HepG2 (cell line): ENCODE measurements around the gene MXD3. TPM values are rescaled to one million over a fixed set of nuclear protein-coding genes. Genes with fewer than 3 reads are reported as not detected.

ENCODE experiments used
- BCL6 ChIP-seq: IDR thresholded peaks from 2 replicates; pipeline ENCODE4 v1.6.1; 2016; ENCODE audit warnings: missing genetic modification reagents, missing compliant biosample characterization
- CHD2 ChIP-seq: IDR thresholded peaks from 2 replicates; pipeline ENCODE4 v1.6.1; 2011; ENCODE audit warnings: low read depth, low read length, improper control_type of control experiment
- HHEX ChIP-seq: IDR thresholded peaks from 2 replicates; pipeline ENCODE4 v1.6.1; 2016; ENCODE audit warnings: control low read depth
- HNRNPH1 ChIP-seq: fragments of 200-400 bp; formaldehyde crosslinking; optimal IDR thresholded peaks from 2 replicates; pipeline ENCODE3; 2017; ENCODE audit warnings: mild to moderate bottlenecking, low read depth, low read length
- IRF2 ChIP-seq: IDR thresholded peaks from 2 replicates; pipeline ENCODE4 v1.6.1; 2018; ENCODE audit warnings: missing genetic modification reagents, missing compliant biosample characterization
- KMT2B ChIP-seq: IDR thresholded peaks from 2 replicates; pipeline ENCODE4 v1.6.1; 2016; ENCODE audit warnings: missing genetic modification reagents, missing compliant biosample characterization
- NAIF1 ChIP-seq: sonication (generic); formaldehyde crosslinking; IDR thresholded peaks from 2 replicates; pipeline ENCODE4 v1.5.0; 2020; ENCODE audit warnings: mild to moderate bottlenecking, missing genetic modification reagents, borderline replicate concordance
- NFIB ChIP-seq: sonication (generic); formaldehyde crosslinking; IDR thresholded peaks from 2 replicates; pipeline ENCODE4 v1.9.0; 2021; ENCODE audit warnings: missing genetic modification reagents, mild to moderate bottlenecking, borderline replicate concordance
- NFKBIZ ChIP-seq: IDR thresholded peaks from 2 replicates; pipeline ENCODE4 v1.6.1; 2018; ENCODE audit warnings: missing genetic modification reagents, missing compliant biosample characterization
- PAWR ChIP-seq: sonication (generic); formaldehyde crosslinking; IDR thresholded peaks from 2 replicates; pipeline ENCODE4 v1.4.0; 2020; ENCODE audit warnings: missing genetic modification reagents, mild to moderate bottlenecking, borderline replicate concordance
- REXO4 ChIP-seq: sonication (generic); formaldehyde crosslinking; IDR thresholded peaks from 2 replicates; pipeline ENCODE4 v1.8.0; 2022; ENCODE audit warnings: missing genetic modification reagents, mild to moderate bottlenecking, borderline replicate concordance
- RFXAP ChIP-seq: sonication (generic); formaldehyde crosslinking; IDR thresholded peaks from 2 replicates; pipeline ENCODE4 v1.4.0; 2020; ENCODE audit warnings: missing genetic modification reagents, borderline replicate concordance
- SMAD9 ChIP-seq: sonication (generic); formaldehyde crosslinking; IDR thresholded peaks from 2 replicates; pipeline ENCODE4 v1.5.1; 2020; ENCODE audit warnings: mild to moderate bottlenecking, missing genetic modification reagents
- SMYD3 ChIP-seq: sonication (generic); formaldehyde crosslinking; IDR thresholded peaks from 2 replicates; pipeline ENCODE4 v1.8.1; 2023; ENCODE audit warnings: mild to moderate bottlenecking, missing genetic modification reagents
- SP1 ChIP-seq, 2 experiments: fragments of 450-650 bp in 1 of 2; sonication (generic) in 1 of 2; formaldehyde crosslinking in 1 of 2; IDR thresholded peaks; 2 replicates each; pipeline versions ENCODE4 v1.4.0 to v1.6.1; 2016 to 2020; ENCODE audit warnings: missing genetic modification reagents in 1 of 2
- TAF15 ChIP-seq: fragments of 200-400 bp; formaldehyde crosslinking; IDR thresholded peaks from one replicate; pipeline ENCODE4 v1.6.1; 2018; ENCODE audit warnings: mild to moderate bottlenecking, low read depth, low read length; ENCODE audit not compliant: poor library complexity, severe bottlenecking
- TBP ChIP-seq: sonication (generic); formaldehyde crosslinking; IDR thresholded peaks from 2 replicates; pipeline ENCODE4 v1.5.0; 2020; ENCODE audit warnings: missing genetic modification reagents
- ZBTB38 ChIP-seq: sonication (generic); formaldehyde crosslinking; IDR thresholded peaks from 2 replicates; pipeline ENCODE4 v1.5.1; 2020; ENCODE audit warnings: mild to moderate bottlenecking, missing genetic modification reagents
- ZFP36L2 ChIP-seq: sonication (generic); formaldehyde crosslinking; IDR thresholded peaks from 2 replicates; pipeline ENCODE4 v1.4.0; 2020; ENCODE audit warnings: missing genetic modification reagents
- ZFYVE20 ChIP-seq: sonication (generic); formaldehyde crosslinking; IDR thresholded peaks from 2 replicates; pipeline ENCODE4 v1.8.0; 2023; ENCODE audit warnings: low read depth, mild to moderate bottlenecking, moderate library complexity, missing genetic modification reagents, borderline replicate concordance
- ZNF282 ChIP-seq: fragments of 450-650 bp; IDR thresholded peaks from 2 replicates; pipeline ENCODE4 v1.6.1; 2018; ENCODE audit not compliant: partially characterized antibody
- ZNF614 ChIP-seq: IDR thresholded peaks from 2 replicates; pipeline ENCODE4 v1.6.1; 2018; ENCODE audit warnings: missing biosample characterization, missing genetic modification reagents, inconsistent platforms, borderline replicate concordance
- ZNF629 ChIP-seq: sonication (generic); formaldehyde crosslinking; conservative IDR thresholded peaks from 2 replicates; pipeline ENCODE4 v1.5.0; 2020; ENCODE audit warnings: missing genetic modification reagents
- ZNF83 ChIP-seq: sonication (generic); formaldehyde crosslinking; IDR thresholded peaks from 2 replicates; pipeline ENCODE4 v1.4.0; 2020; ENCODE audit warnings: missing genetic modification reagents, mild to moderate bottlenecking, borderline replicate concordance
- ZNF850 ChIP-seq: sonication (generic); formaldehyde crosslinking; conservative IDR thresholded peaks from 2 replicates; pipeline ENCODE4 v1.9.0; 2021; ENCODE audit warnings: mild to moderate bottlenecking, missing genetic modification reagents
- ZSCAN25 ChIP-seq: sonication (generic); formaldehyde crosslinking; IDR thresholded peaks from 2 replicates; pipeline ENCODE4 v1.8.0; 2022; ENCODE audit warnings: mild to moderate bottlenecking, missing genetic modification reagents
- polyA plus RNA-seq, 8 experiments: library from polyadenylated mRNA; depleted of rRNA in 3 of 8; stranded (reverse) in 7 of 8; unstranded in 1 of 8; fragments of >200 nt; fragmentation: Illumina TruSeq in 4 of 8; extraction: Trizol in 4 of 8; gene quantifications; 2 replicates each; pipeline versions ENCODE4 v1.2.1 to v1.2.3, GENCODE V29; 2011 to 2016; ENCODE audit warnings: low read depth in 4 of 8, missing spikeins in 1 of 8, mixed read lengths in 1 of 8; ENCODE audit not compliant: insufficient read depth in 1 of 8
- total RNA-seq, 5 experiments: library from RNA; depleted of rRNA; stranded (reverse); fragments of >200 nt; fragmentation: Illumina TruSeq; extraction: Trizol; gene quantifications; 2 replicates each; pipeline ENCODE4 v1.2.3, GENCODE V29; 2016; ENCODE audit warnings: low read depth in 1 of 5
- TF ChIP-seq, protein P1 (sequence below): sonication (generic); formaldehyde crosslinking; IDR thresholded peaks from 2 replicates; pipeline ENCODE4 v1.9.0; 2022; ENCODE audit warnings: low read depth, missing genetic modification reagents
- TF ChIP-seq, protein P2 (sequence below): sonication (generic); formaldehyde crosslinking; IDR thresholded peaks from 2 replicates; pipeline ENCODE4 v1.5.1; 2020; ENCODE audit warnings: missing genetic modification reagents, mild to moderate bottlenecking, borderline replicate concordance

The MXD3 gene
- total and polyA plus RNA-seq, 2 of the 13 experiments (the other 11 are each of a cell fraction or from before 2014, with no cell fraction given) = 10.5 to 12.8 TPM

DNA sequence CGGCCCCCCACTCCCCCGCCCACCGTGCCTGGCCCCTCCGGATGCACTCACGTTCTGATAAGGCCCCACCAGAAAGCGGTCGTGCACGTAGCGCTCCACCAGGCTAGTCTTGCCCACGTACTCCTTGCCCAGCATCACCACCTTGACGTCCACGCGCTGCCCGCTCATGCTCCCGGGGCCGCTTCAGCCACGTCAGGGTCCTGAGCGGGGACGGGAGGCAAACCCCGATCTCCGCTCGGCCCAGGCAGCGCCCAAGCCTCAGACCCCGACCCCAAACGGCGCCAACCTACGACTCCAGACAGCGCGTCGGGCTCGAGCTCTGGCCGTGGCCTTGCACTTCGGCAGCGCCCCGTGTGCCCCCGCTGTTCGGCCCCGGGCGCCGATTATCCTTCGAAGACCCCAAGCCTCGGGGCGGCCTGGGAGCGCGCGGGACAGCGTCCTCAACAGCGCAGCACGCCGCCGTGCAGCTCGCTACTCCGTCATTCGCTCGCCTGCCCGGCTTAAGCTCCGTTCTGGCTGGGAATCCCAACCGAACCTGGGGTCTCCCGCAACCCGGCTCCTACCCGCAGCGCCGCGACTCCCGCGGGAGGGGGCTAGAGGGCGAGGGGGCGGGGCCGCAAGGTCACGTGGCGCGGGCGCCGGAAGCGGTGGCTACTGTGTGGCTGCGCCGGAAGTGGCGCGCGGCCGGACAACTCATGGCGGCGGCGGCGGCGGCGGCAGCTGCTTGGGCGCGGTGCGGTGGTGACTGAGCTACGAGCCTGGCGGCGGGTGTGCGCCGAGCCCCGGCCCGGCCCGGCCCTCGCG, 8.4 kb downstream of the MXD3 start, which contains the start of the genes PRELID1 and RAB24 (continued):
- TF ChIP-seq, protein P1, sequence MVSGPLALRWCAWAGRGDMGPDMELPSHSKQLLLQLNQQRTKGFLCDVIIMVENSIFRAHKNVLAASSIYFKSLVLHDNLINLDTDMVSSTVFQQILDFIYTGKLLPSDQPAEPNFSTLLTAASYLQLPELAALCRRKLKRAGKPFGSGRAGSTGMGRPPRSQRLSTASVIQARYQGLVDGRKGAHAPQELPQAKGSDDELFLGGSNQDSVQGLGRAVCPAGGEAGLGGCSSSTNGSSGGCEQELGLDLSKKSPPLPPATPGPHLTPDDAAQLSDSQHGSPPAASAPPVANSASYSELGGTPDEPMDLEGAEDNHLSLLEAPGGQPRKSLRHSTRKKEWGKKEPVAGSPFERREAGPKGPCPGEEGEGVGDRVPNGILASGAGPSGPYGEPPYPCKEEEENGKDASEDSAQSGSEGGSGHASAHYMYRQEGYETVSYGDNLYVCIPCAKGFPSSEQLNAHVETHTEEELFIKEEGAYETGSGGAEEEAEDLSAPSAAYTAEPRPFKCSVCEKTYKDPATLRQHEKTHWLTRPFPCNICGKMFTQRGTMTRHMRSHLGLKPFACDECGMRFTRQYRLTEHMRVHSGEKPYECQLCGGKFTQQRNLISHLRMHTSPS (CRISPR knock-in tag) = no peak
- TF ChIP-seq PAWR (CRISPR knock-in tag) (0 out of 2 replicates have a peak, but pooled peaks have one; percentile 89), NAIF1 (CRISPR knock-in tag) (peak; percentile 64; the same call in 1 of the 2 replicates), TBP (CRISPR knock-in tag) (no peak), TAF15 (no peak), ZSCAN25 (peak; percentile 37), ZFYVE20 (0 out of 2 replicates have a peak, but pooled peaks have one; percentile 78), NFKBIZ (CRISPR knock-in tag) (no peak; the same call in 1 of the 2 replicates), ZNF282 (no peak), BCL6 (CRISPR knock-in tag) (peak; percentile 61), ZNF850 (peak; percentile 28; the same call in 1 of the 2 replicates), ZNF629 (CRISPR knock-in tag) (0 out of 2 replicates have a peak, but pooled peaks have one; percentile 5), CHD2 (no peak), IRF2 (CRISPR knock-in tag) (peak; percentile 76; the same call in 1 of the 2 replicates), RFXAP (CRISPR knock-in tag) (peak; percentile 72; the same call in 1 of the 2 replicates), SMYD3 (CRISPR knock-in tag) (no peak), ZNF614 (CRISPR knock-in tag) (no peak), KMT2B (CRISPR knock-in tag) (0 out of 2 replicates have a peak, but pooled peaks have one; percentile 71), ZNF83 (CRISPR knock-in tag) (no peak), HHEX (CRISPR knock-in tag) (no peak), ZFP36L2 (CRISPR knock-in tag) (no peak), HNRNPH1 (no peak), SMAD9 (CRISPR knock-in tag) (no peak), REXO4 (CRISPR knock-in tag) (no peak), SP1 (IDR thresholded peaks at IDR 0.05) (no peak), SP1 (CRISPR knock-in tag; IDR thresholded peaks at IDR 0.05) (peak; percentile 95), ZBTB38 (CRISPR knock-in tag) (peak; percentile 88), NFIB (CRISPR knock-in tag) (no peak)
- TF ChIP-seq, protein P2, sequence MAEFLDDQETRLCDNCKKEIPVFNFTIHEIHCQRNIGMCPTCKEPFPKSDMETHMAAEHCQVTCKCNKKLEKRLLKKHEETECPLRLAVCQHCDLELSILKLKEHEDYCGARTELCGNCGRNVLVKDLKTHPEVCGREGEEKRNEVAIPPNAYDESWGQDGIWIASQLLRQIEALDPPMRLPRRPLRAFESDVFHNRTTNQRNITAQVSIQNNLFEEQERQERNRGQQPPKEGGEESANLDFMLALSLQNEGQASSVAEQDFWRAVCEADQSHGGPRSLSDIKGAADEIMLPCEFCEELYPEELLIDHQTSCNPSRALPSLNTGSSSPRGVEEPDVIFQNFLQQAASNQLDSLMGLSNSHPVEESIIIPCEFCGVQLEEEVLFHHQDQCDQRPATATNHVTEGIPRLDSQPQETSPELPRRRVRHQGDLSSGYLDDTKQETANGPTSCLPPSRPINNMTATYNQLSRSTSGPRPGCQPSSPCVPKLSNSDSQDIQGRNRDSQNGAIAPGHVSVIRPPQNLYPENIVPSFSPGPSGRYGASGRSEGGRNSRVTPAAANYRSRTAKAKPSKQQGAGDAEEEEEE (CRISPR knock-in tag) = no peak
